Bronchial epithelial cell (primary cell): ENCODE measurements around the gene CKAP4. TPM values are rescaled to one million over a fixed set of nuclear protein-coding genes. Genes with fewer than 3 reads are reported as not detected.

Experiments
- DNase-seq: peaks from one replicate; pipeline ENCODE4 v3.0.0-alpha.2; 2010; ENCODE audit warnings: low read depth
- FAIRE-seq: peaks from 2 replicates; lab custom pipeline; 2011; peaks lifted over from hg19 to GRCh38; lab: Jason Lieb, UNC
- H3K27me3 ChIP-seq: 2 replicates; pipeline ENCODE4 v1.5.1; 2011; ENCODE audit warnings: low read length; ENCODE audit not compliant: control insufficient read depth, insufficient read depth
- H3K36me3 ChIP-seq: 2 replicates; pipeline ENCODE4 v1.5.1; 2011; ENCODE audit warnings: low read length; ENCODE audit not compliant: control insufficient read depth, insufficient read depth
- H3K4me3 ChIP-seq: 2 replicates; pipeline ENCODE4 v1.5.1; 2011; ENCODE audit warnings: mild to moderate bottlenecking, low read depth, low read length, control low read depth
- total RNA-seq: library from RNA; depleted of rRNA; stranded (reverse); fragments of >200 nt; gene quantifications from 2 replicates; pipeline ENCODE4 v1.2.1, GENCODE V29; 2014
- TF ChIP-seq, protein P1 (sequence below): IDR thresholded peaks from 2 replicates; pipeline ENCODE4 v1.5.1; 2011; ENCODE audit warnings: mild to moderate bottlenecking, moderate library complexity, low read length, control low read depth, inconsistent platforms; ENCODE audit not compliant: insufficient read depth, severe bottlenecking

Gene CKAP4
- total RNA-seq, 1 donor from 2014 or later = 56.6 TPM

DNA sequence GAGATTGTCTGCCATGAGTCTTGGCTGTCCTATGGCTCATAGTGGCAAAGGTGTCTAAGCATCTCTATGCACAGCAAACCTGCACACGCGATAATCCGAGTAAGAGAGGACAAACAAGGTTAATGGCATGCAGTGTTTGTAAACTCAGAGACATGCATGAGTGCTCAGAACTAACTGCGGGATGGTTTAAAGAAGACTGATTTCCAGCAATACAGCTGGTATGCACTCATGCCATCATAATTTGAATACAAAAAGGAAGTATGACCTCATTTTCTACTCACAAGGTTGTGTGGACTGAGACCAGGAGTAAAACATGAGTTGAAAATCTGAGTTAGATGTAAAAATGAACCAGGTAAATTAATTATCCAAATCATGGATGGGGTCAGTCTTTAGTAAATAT, 38.2 kb upstream of the CKAP4 start:
- no peaks in the 10 kb centered on the region for H3K27me3 ChIP-seq
- H3K4me3 ChIP-seq = no peak overlapping the region
- DNase-seq (no peak), FAIRE-seq (no peak)
- H3K36me3 ChIP-seq = no peaks in the 10 kb centered on the region
- TF ChIP-seq, protein P1, sequence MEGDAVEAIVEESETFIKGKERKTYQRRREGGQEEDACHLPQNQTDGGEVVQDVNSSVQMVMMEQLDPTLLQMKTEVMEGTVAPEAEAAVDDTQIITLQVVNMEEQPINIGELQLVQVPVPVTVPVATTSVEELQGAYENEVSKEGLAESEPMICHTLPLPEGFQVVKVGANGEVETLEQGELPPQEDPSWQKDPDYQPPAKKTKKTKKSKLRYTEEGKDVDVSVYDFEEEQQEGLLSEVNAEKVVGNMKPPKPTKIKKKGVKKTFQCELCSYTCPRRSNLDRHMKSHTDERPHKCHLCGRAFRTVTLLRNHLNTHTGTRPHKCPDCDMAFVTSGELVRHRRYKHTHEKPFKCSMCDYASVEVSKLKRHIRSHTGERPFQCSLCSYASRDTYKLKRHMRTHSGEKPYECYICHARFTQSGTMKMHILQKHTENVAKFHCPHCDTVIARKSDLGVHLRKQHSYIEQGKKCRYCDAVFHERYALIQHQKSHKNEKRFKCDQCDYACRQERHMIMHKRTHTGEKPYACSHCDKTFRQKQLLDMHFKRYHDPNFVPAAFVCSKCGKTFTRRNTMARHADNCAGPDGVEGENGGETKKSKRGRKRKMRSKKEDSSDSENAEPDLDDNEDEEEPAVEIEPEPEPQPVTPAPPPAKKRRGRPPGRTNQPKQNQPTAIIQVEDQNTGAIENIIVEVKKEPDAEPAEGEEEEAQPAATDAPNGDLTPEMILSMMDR = no peak

DNA sequence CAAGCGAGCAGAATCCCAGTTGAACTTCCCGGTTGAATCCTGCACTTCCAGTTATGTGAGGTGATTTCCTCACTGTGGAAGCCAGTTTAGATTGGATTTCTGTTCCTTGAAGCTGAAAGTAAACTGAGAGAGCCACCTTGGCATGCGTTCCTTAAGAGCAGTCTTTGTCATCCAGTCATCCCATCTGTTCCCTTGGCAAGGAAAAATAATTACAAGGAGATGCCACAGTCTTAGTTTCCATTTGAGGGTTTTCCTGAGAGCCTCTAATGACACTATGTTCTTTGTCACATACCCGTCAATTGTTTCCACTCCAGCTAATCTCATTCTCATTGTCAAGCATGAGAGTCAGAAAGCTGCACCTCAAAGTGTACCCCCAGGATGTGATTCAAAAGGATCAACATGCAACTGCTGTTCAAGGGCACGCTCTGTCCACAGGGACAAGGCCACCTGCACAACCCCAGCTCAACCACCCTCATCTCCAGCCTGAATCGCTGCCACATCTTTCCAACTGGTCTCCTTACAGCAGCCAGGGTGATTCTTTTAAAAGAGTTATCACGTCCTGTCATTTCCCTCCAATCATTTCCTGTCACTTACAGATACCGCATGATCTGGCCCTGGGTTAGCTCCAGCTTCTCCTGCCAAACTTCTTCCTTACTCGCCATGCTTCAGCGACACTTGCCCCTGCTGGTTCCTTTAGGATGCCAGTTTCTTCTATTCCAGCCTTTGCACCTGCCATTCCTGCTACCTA, 36.7 kb upstream of the CKAP4 start:
- Histone ChIP-seq H3K4me3 (no peak overlapping the region), H3K36me3 (no peaks in the 10 kb centered on the region), H3K27me3 (no peaks in the 10 kb centered on the region)
- no peak for FAIRE-seq
- no peak for DNase-seq
- TF ChIP-seq, protein P1 = no peak

DNA sequence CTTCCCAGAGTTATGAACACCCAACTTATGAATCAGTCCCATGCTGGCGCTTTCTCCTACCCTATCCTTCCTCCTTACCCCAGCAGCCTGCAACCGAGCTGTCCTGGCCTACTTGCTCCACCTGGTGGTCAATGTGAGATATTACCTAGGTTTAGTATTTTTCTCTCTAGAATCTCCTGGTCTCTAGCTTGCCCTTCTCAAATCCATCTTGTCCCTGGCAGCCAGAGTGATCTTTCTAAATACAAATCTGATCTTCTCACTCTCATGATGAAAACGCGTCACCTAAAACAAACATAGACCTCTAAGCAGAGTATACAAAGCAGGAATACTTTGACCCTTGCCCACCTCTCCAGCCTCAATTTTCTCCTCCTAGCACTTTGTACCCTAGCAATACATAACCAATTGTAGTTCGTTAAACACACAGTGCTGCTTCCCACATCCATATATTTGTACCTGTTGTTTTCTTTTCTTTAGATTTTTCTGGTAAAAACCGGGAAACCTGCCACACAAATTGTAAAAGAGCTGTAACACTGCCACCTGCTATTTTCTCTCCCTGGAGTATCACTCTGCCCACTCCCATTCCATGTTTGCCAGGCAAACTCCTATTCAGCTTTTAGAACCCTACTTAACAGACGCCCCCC, 34.8 kb upstream of the CKAP4 start:
- H3K27me3 ChIP-seq = no peaks in the 10 kb centered on the region
- no peaks in the 10 kb centered on the region for H3K36me3 ChIP-seq
- FAIRE-seq (no peak), DNase-seq (peak; percentile 76)
- TF ChIP-seq, protein P1 = peak; percentile 75
- no peak overlapping the region for H3K4me3 ChIP-seq

DNA sequence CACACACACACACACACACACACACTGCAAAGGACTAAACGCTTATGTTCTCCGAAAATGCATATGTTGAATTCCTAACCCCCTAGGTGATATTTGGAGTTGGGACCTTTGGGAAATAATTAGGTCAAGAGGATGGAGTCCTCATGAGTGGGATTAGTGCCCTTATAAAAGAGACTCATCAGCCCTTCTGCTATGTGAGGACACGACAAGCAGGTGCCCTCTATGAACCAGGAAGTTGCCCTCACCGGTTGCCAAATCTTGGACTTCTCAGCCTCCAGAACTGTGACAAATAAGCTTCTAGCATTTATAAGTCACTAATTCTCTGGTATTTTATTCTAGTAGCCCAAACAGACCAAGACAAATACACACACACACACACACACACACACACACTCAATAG, 34.0 kb upstream of the CKAP4 start:
- H3K36me3 ChIP-seq = no peaks in the 10 kb centered on the region
- DNase-seq (no peak), FAIRE-seq (no peak)
- TF ChIP-seq, protein P1 = no peak
- H3K4me3 ChIP-seq = no peak overlapping the region
- no peaks in the 10 kb centered on the region for H3K27me3 ChIP-seq

DNA sequence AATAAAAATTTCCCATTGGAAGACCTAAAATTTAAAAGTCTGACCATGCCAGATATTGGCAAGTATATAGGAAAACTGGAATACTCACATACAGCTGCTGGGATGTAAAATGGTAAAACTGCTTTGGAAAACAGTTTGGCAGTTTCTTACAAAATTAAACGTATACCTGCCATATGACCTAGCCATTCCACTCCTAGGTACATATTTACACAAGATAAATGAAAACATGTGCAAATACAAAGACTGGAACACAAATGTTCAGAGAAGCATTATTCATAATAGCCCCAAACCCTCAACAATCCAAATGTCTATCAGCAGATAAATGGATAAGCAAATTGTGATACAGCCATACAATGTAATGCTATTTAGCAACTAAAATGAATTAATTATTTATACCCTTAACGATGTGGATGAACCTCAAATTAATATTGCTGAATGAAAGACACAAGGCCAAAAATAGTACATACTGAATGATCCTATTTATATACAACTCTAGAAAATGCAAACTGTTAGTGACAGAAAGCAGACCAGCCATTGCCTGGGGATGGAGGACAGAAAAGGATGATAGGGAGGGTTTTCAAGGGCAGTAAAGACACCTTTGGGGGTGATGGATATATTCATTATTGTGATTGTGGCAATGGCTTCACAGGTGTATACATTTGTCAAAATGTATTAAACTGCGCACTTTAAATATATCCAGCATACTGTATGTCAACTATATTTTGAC, 33.4 kb upstream of the CKAP4 start:
- FAIRE-seq = no peak
- Histone ChIP-seq H3K36me3 (no peaks in the 10 kb centered on the region), H3K27me3 (no peaks in the 10 kb centered on the region), H3K4me3 (no peak overlapping the region)
- DNase-seq = no peak
- TF ChIP-seq, protein P1 = no peak
